Left lung (tissue), 10 donors: ENCODE results near the gene BNC2. TPM values are rescaled to one million over a fixed set of nuclear protein-coding genes. Genes with fewer than 3 reads are reported as not detected.

Experiments
- ATAC-seq: fragments of 200-7000 bp; cut with Tn5 transposase; one replicate; pipeline ENCODE4 v1.9.1; 2020; ENCODE audit warnings: moderate library complexity
- DNase-seq, 4 donors: peaks; one replicate each; pipeline ENCODE4 v3.0.0-alpha.2; 2013 to 2020
- H3K27ac ChIP-seq, 2 donors: fragments of 200-600 bp; sonication (generic) in 1 of 2; one replicate each; pipeline versions ENCODE4 v1.5.0 to v1.8.0; 2020 to 2021
- H3K27me3 ChIP-seq, 2 donors: fragments of 200-600 bp; sonication (generic) in 1 of 2; one replicate each; pipeline versions ENCODE4 v1.5.0 to v1.8.0; 2020 to 2021
- H3K36me3 ChIP-seq, 2 donors: fragments of 200-600 bp; sonication (generic) in 1 of 2; one replicate each; pipeline versions ENCODE4 v1.5.0 to v1.8.0; 2020 to 2021
- H3K4me1 ChIP-seq, 2 donors: fragments of 200-600 bp; one replicate each; pipeline ENCODE4 v1.8.0; 2021
- H3K4me3 ChIP-seq, 2 donors: fragments of 200-600 bp; sonication (generic) in 1 of 2; one replicate each; pipeline versions ENCODE4 v1.5.0 to v1.8.0; 2020 to 2021; ENCODE audit warnings: mild to moderate bottlenecking in 1 of 2
- H3K9me3 ChIP-seq, 2 donors: fragments of 200-600 bp; sonication (generic) in 1 of 2; one replicate each; pipeline versions ENCODE4 v1.5.0 to v1.8.0; 2020 to 2021
- intact Hi-C, 2 donors: fragments of 100-400 bp; cut with DNase I; formaldehyde crosslinking; loops; one replicate each; pipeline versions ENCODE4 v1.11.2 to v1.14.2; 2022
- polyA plus RNA-seq, 6 donors: library from polyadenylated mRNA; unstranded; fragments of 120-200 nt; gene quantifications; one replicate each; pipeline ENCODE4 v1.2.1, GENCODE V29; 2013; ENCODE audit not compliant: insufficient read length in 6 of 6
- total RNA-seq, 2 donors: library from RNA; stranded (reverse); fragmentation: NEBNext Ultra II Directional; extraction: Animal tissue kit (Norgen Biotek cat#: 25700); gene quantifications; one replicate each; pipeline ENCODE4 v1.2.1, GENCODE V29; 2021
- TF ChIP-seq, protein P1 (sequence below), 2 donors: fragments of 200-600 bp; sonication (generic) in 1 of 2; IDR thresholded peaks; one replicate each; pipeline versions ENCODE4 v1.5.0 to v1.8.0; 2021; ENCODE audit warnings: antibody characterized with exemption in 2 of 2
- donor health status: DM: no; HTN: yes; CAD: no.
- donor health status: DM: no; HTN: no; CAD: no.

Gene BNC2
- total and polyA plus RNA-seq, 8 donors, result 9.6 to 19.3 (median 12.9) TPM

GRCh38 chr9:16817002-16817401 lies 53.5 kb downstream of the BNC2 start:
- DNase-seq (no peak), ATAC-seq (no peak)
- H3K4me3 ChIP-seq, result no peak overlapping the region
- H3K27me3 ChIP-seq, result no peaks in the 10 kb centered on the region
- TF ChIP-seq, protein P1, sequence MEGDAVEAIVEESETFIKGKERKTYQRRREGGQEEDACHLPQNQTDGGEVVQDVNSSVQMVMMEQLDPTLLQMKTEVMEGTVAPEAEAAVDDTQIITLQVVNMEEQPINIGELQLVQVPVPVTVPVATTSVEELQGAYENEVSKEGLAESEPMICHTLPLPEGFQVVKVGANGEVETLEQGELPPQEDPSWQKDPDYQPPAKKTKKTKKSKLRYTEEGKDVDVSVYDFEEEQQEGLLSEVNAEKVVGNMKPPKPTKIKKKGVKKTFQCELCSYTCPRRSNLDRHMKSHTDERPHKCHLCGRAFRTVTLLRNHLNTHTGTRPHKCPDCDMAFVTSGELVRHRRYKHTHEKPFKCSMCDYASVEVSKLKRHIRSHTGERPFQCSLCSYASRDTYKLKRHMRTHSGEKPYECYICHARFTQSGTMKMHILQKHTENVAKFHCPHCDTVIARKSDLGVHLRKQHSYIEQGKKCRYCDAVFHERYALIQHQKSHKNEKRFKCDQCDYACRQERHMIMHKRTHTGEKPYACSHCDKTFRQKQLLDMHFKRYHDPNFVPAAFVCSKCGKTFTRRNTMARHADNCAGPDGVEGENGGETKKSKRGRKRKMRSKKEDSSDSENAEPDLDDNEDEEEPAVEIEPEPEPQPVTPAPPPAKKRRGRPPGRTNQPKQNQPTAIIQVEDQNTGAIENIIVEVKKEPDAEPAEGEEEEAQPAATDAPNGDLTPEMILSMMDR (IDR thresholded peaks at IDR 0.05), result no peak
- no peak overlapping the region for H3K27ac ChIP-seq
- H3K4me1 ChIP-seq, result no peaks in the 10 kb centered on the region
- intact Hi-C loops, result no loop called here
- H3K9me3 ChIP-seq, result no peaks in the 10 kb centered on the region
- H3K36me3 ChIP-seq, result no peaks in the 10 kb centered on the region

- no peaks in the 10 kb centered on the region for H3K36me3 ChIP-seq
- DNase-seq (no peak), ATAC-seq (no peak)
- no peak overlapping the region for H3K27ac ChIP-seq
- TF ChIP-seq, protein P1 (IDR thresholded peaks at IDR 0.05), result no peak
- H3K27me3 ChIP-seq, result no peaks in the 10 kb centered on the region
- no peaks in the 10 kb centered on the region for H3K4me1 ChIP-seq
- H3K9me3 ChIP-seq, result no peaks in the 10 kb centered on the region
- intact Hi-C loops, result no loop called here
- no peak overlapping the region for H3K4me3 ChIP-seq
Observed at GRCh38 chr9:16816011-16816410, 54.5 kb downstream of the BNC2 start.

DNA sequence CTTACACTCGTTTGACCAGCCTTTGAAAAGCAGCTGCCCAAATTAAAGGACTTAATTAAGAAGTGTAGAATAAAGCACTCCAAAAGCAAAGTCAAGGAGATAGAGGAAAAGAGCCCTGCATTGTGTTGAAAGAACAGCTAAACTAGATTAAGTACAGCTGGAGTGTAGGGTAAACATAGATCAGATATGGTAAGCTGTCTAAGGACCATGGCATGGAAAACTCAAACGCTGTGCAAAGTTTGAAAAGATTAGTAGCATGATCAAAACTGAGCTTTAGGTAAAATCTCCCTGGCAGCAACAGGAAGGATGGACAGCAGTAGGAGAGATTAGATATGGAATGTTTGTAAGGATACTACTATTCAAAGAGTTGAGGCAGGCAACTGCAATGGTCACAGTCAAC lies 55.4 kb downstream of the BNC2 start:
- no peaks in the 10 kb centered on the region for H3K27me3 ChIP-seq
- H3K9me3 ChIP-seq, result no peaks in the 10 kb centered on the region
- intact Hi-C loops, result no loop called here
- DNase-seq, result no peak
- H3K4me3 ChIP-seq, result no peak overlapping the region
- no peaks in the 10 kb centered on the region for H3K4me1 ChIP-seq
- peak; percentile 78 for ATAC-seq
- TF ChIP-seq, protein P1 (IDR thresholded peaks at IDR 0.05), result no peak
- no peak overlapping the region for H3K27ac ChIP-seq
- no peaks in the 10 kb centered on the region for H3K36me3 ChIP-seq

DNA sequence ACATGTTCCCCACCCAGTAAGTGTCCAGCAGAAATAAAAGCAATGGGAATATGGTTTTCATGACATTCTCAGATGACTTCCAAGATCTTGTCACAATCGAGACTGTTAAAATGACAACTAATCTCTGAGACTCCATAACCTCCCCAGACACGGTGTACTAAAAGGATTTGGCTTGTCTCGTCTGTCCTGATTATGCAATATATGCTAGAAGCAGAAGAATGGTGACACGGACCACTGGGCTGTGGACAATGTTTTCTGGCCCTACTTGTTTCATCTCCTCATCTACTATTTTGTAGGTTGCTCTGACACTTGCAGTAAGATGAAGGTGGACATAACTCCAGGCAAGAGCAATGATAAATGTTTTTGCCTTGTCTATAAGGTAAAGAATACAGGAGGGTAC lies 56.6 kb downstream of the BNC2 start:
- Histone ChIP-seq H3K36me3 (no peaks in the 10 kb centered on the region), H3K4me3 (no peak overlapping the region), H3K9me3 (no peaks in the 10 kb centered on the region), H3K4me1 (no peaks in the 10 kb centered on the region), H3K27me3 (no peaks in the 10 kb centered on the region), H3K27ac (no peak overlapping the region)
- intact Hi-C loops, result no loop called here
- TF ChIP-seq, protein P1 (IDR thresholded peaks at IDR 0.05), result no peak
- no peak for DNase-seq
- no peak for ATAC-seq

DNA sequence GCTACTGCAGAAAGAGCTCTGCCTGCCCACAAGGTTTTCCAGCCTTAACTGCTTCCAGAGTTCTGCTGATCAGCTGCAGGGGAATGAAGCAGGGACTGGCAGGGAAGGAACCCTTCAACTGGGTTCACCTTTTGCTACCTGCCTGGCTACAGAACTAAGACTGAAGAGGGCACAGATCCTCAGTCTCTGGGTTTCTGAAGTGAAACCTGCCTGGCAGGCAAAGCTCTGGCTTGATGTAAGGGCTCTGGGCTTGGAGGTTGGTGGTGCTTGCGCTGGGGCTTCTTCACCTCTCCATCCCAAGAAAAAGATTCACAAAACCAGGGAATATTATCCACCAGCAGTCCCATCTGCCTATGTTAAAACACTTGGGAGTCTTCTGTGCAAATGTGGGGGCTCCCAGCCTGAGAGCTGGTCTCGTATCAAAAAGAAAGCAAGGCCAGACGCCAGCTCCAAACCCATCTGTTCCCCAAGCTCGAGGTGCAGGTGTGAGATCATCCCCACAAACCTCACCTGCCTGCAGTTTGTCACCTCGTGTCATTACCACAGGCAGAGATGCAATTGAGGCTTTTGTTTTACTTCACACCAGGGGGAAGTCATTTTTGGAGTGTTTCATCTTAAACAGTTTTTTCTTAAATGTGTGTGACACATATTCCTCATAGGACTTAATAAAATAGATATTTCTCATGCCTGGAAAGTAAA lies 58.3 kb downstream of the BNC2 start:
- Histone ChIP-seq H3K4me1 (no peaks in the 10 kb centered on the region), H3K27me3 (no peaks in the 10 kb centered on the region), H3K27ac (no peak overlapping the region), H3K9me3 (no peaks in the 10 kb centered on the region), H3K4me3 (no peak overlapping the region), H3K36me3 (no peaks in the 10 kb centered on the region)
- DNase-seq (no peak), ATAC-seq (no peak)
- intact Hi-C loops, result no loop called here
- TF ChIP-seq, protein P1 (IDR thresholded peaks at IDR 0.05), result no peak
